ENCODE data around the gene CNGB1. TPM values are rescaled to one million over a fixed set of nuclear protein-coding genes. Genes with fewer than 3 reads are reported as not detected.

CNGB1 gene
- total and polyA plus RNA-seq, 2 of the 13 experiments (the other 11 are each of a cell fraction or from before 2014, with no cell fraction given), result 0.02 to 0.15 TPM

GRCh38 chr16:58002416-58002800, 31.5 kb upstream of the CNGB1 start (continued):
- TF ChIP-seq KLF15 (CRISPR knock-in tag; IDR thresholded peaks at IDR 0.05; ENCODE audit: borderline replicate concordance), result no peak
- no peak for TF ChIP-seq ZNF557 (CRISPR knock-in tag; IDR thresholded peaks at IDR 0.05)
- no peak for TF ChIP-seq ZNF776 (CRISPR knock-in tag; IDR thresholded peaks at IDR 0.05)
- no peak for TF ChIP-seq SAP130 (CRISPR knock-in tag; IDR thresholded peaks at IDR 0.05; ENCODE audit: low read depth)
- no peak for TF ChIP-seq ZNF768 (CRISPR knock-in tag; IDR thresholded peaks at IDR 0.05)
- TF ChIP-seq ZNF513 (CRISPR knock-in tag; conservative IDR thresholded peaks at IDR 0.05), result no peak
- TF ChIP-seq HBP1 (CRISPR knock-in tag; IDR thresholded peaks at IDR 0.05; ENCODE audit: low read depth), result no peak
- no peak for TF ChIP-seq NFKBIZ (CRISPR knock-in tag; IDR thresholded peaks at IDR 0.05)
- no peak for TF ChIP-seq ZBED4 (CRISPR knock-in tag; IDR thresholded peaks at IDR 0.05; ENCODE audit: borderline replicate concordance)

Measured in HepG2 (cell line).